Trophoblast cell (in vitro differentiated cells and primary cell): ENCODE measurements around the gene HAL.

Experiments
- DNase-seq, 2 donors: peaks; one replicate each; pipeline ENCODE4 v3.0.0-alpha.2; 2016
- H2AFZ ChIP-seq: 2 replicates; pipeline ENCODE4 v1.6.1; 2013; ENCODE audit warnings: low read length, moderate library complexity, mild to moderate bottlenecking; ENCODE audit not compliant: insufficient read depth, poor library complexity
- H2AK5ac ChIP-seq: 2 replicates; pipeline ENCODE4 v1.6.1; 2013; ENCODE audit warnings: mild to moderate bottlenecking, low read length
- H2BK120ac ChIP-seq: 2 replicates; pipeline ENCODE4 v1.6.1; 2013; ENCODE audit warnings: low read length, mild to moderate bottlenecking, moderate library complexity; ENCODE audit not compliant: insufficient read depth, poor library complexity
- H2BK12ac ChIP-seq: 2 replicates; pipeline ENCODE4 v1.6.1; 2013; ENCODE audit warnings: mild to moderate bottlenecking, low read length, moderate library complexity
- H2BK5ac ChIP-seq: 2 replicates; pipeline ENCODE4 v1.6.1; 2013; ENCODE audit warnings: low read length, low read depth, moderate library complexity, mild to moderate bottlenecking; ENCODE audit not compliant: poor library complexity
- H3K14ac ChIP-seq: 2 replicates; pipeline ENCODE4 v1.6.1; 2013; ENCODE audit warnings: mild to moderate bottlenecking, low read length
- H3K18ac ChIP-seq: 2 replicates; pipeline ENCODE4 v1.6.1; 2013; ENCODE audit warnings: mild to moderate bottlenecking, low read length
- H3K23ac ChIP-seq: 2 replicates; pipeline ENCODE4 v1.6.1; 2013; ENCODE audit warnings: low read length
- H3K27ac ChIP-seq: 2 replicates; pipeline ENCODE4 v1.5.1; 2013; ENCODE audit warnings: low read depth, mild to moderate bottlenecking, inconsistent platforms, low read length, moderate library complexity
- H3K27me3 ChIP-seq: 2 replicates; pipeline ENCODE4 v1.6.1; 2013; ENCODE audit warnings: inconsistent platforms, mild to moderate bottlenecking, low read length, moderate library complexity; ENCODE audit not compliant: insufficient read depth
- H3K36me3 ChIP-seq, 2 experiments: 1 replicate in 1 of 2; 2 replicates in 1 of 2; pipeline ENCODE4 v1.6.1; 2013; ENCODE audit warnings: low read length in 2 of 2, mild to moderate bottlenecking in 2 of 2, moderate library complexity in 1 of 2; ENCODE audit not compliant: insufficient read depth in 2 of 2, control insufficient read depth in 1 of 2
- H3K4ac ChIP-seq: 2 replicates; pipeline ENCODE4 v1.6.1; 2013; ENCODE audit warnings: low read depth, mild to moderate bottlenecking, low read length, moderate library complexity
- H3K4me1 ChIP-seq, 2 experiments: 1 replicate in 1 of 2; 2 replicates in 1 of 2; pipeline ENCODE4 v1.6.1; 2013; ENCODE audit warnings: low read length in 2 of 2, mild to moderate bottlenecking in 2 of 2, moderate library complexity in 1 of 2; ENCODE audit not compliant: insufficient read depth in 2 of 2, control insufficient read depth in 1 of 2
- H3K4me2 ChIP-seq: 2 replicates; pipeline ENCODE4 v1.6.1; 2013; ENCODE audit warnings: inconsistent platforms, mild to moderate bottlenecking, low read length, moderate library complexity
- H3K4me3 ChIP-seq: 2 replicates; pipeline ENCODE4 v1.5.1; 2013; ENCODE audit warnings: mild to moderate bottlenecking, low read depth, low read length, inconsistent platforms
- H3K79me1 ChIP-seq: one replicate; pipeline ENCODE4 v1.6.1; 2013; ENCODE audit warnings: low read length
- H3K79me2 ChIP-seq: 2 replicates; pipeline ENCODE4 v1.6.1; 2013; ENCODE audit warnings: low read length, mild to moderate bottlenecking; ENCODE audit not compliant: control insufficient read depth, insufficient read depth, poor library complexity
- H3K9ac ChIP-seq: 2 replicates; pipeline ENCODE4 v1.6.1; 2013; ENCODE audit warnings: mild to moderate bottlenecking, low read length
- H3K9me3 ChIP-seq: 2 replicates; pipeline ENCODE4 v1.6.1; 2013; ENCODE audit warnings: low read depth, mild to moderate bottlenecking, control low read depth, inconsistent platforms, low read length; ENCODE audit not compliant: insufficient read depth
- H4K12ac ChIP-seq: 2 replicates; pipeline ENCODE4 v1.6.1; 2013; ENCODE audit warnings: low read depth, mild to moderate bottlenecking, low read length, moderate library complexity
- H4K8ac ChIP-seq: 2 replicates; pipeline ENCODE4 v1.6.1; 2013; ENCODE audit warnings: low read depth, mild to moderate bottlenecking, low read length, moderate library complexity
- H4K91ac ChIP-seq: one replicate; pipeline ENCODE4 v1.6.1; 2013; ENCODE audit warnings: low read depth, mild to moderate bottlenecking, low read length, moderate library complexity
- whole genome bisulfite sequencing: extraction: QIAGEN DNeasy Blood & Tissue Kit; methylation state at CpG from one replicate; pipeline ENCODE4 v1.1.7; 2013; ENCODE audit warnings: missing lambda C conversion rate; ENCODE audit not compliant: insufficient read length, insufficient coverage; ENCODE audit errors: extremely low coverage; 5-methylcytosine and 5-hydroxymethylcytosine counted together

Gene HAL

DNA sequence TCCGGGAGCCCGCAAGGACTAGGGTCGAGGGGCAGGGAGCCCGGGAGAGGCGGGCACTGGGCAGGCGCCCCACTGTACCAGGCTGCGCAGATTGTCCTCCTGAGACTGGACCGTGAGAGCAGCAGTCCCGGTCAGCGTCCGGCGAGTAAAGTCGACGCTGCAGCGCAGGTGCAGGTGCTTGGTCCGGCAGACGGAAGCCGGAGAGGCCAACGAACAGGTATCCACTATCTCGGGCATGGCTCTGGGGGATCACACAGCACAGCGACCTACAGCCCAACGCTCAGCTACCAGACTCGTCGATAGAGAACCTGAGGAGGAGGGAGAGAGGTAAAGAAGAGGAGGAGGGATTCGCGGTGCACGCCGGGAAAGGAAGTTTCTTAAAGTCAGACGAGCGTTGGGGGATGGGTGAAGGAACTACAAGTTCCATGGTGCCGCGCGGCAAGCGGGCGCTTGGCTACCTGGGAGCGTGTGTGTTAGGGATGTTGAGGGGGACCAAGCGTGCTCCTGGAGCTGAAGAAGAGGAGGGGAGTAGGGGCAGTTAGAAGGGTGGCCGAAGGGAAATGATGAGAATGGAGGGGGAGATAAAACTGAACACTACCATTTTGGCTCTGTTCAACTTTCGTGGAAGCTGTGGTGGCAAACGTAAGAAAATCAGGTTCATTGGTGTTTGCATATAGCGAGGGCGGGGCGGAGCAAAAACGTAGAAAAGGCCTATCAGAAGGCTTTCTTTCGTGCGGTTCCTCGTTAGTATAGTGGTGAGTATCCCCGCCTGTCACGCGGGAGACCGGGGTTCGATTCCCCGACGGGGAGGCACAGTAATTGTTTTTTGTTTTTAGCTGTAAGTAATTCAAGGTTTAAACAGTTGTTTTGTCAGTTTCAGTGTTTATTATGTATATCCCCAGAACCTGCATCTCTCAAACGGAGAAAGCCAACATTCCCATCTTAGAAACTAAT is 39.4 kb upstream of the HAL start, which contains the start of gene LTA4H:
Gene LTA4H, minus strand, starts transcription at position 305 of the 954 bp plus-strand sequence. Its CDS starts 68 bp downstream, at position 237.
- Histone ChIP-seq H3K27me3 (no peaks in the 10 kb centered on the region), H4K12ac (peak within 1 kb of the TSS; percentile 1), H3K27ac (no peak within 1 kb of the TSS), H2BK120ac (no peak within 1 kb of the TSS), H3K14ac (peak within 1 kb of the TSS; percentile 20), H3K4me2 (peak within 1 kb of the TSS; percentile 94), H3K79me2 (no peaks in the 10 kb centered on the region), H2BK12ac (peak within 1 kb of the TSS; percentile 55), H3K23ac (no peak within 1 kb of the TSS), H2AK5ac (no peak within 1 kb of the TSS), H3K4ac (no peak within 1 kb of the TSS), H2BK5ac (no peak within 1 kb of the TSS), H3K36me3 (no peaks in the 10 kb centered on the region), H3K4me3 (peak within 1 kb of the TSS; percentile 99), H3K18ac (no peak within 1 kb of the TSS), H3K9me3 (no peaks in the 10 kb centered on the region), H3K79me1 (peaks cover 5% of the 10 kb centered on the region), H3K9ac (peak within 1 kb of the TSS; percentile 83), H3K4me1 (no peaks in the 10 kb centered on the region), H4K8ac (peak within 1 kb of the TSS; percentile 64), H4K91ac (no peak within 1 kb of the TSS), H2AFZ (peak within 1 kb of the TSS; percentile 57)
- no CpG with 5 or more reads among the region's 55 CpGs for WGBS
- peak; percentile 97 to 98 for DNase-seq

DNA sequence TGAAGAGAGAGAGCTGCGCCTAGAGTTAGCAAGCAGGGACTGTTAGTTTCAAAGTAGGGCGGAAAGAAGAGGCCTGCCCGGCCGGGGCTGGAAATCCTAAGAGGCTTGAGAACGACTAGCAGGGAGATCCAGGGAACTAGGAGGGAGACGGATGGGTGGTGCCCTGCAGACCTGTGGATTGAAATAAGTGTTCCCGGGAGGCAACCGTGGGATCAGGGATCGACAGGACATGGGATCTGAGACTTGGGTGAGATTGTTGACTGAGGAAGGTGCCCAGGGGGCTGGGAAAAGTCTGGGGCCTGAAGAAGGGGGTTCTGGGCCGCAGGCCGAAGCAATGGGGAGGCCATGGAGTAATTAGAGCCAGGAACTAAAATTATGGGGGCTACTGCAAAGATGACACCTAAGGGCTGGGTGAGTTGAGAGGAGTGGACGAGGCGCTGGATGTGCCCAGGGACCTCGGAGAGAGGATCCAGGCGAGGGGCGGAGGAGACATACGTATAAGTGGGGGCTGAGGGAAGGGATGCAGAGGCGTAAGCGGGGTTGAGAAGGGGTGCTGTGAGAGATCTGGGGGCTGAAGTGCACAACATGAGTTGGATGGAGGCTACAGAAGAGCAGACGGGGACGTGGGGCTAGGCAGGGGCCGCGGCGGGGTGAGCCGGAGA is 38.6 kb upstream of the HAL start:
- peak in 1 of 2 donors; percentile 18 for DNase-seq
- no peak overlapping the region for H2BK12ac ChIP-seq
- H3K23ac ChIP-seq: no peak overlapping the region
- H4K12ac ChIP-seq: peak overlapping the region; percentile 1
- no peak overlapping the region for H2BK5ac ChIP-seq
- no peak overlapping the region for H3K4ac ChIP-seq
- H2AK5ac ChIP-seq: no peak overlapping the region
- H3K27ac ChIP-seq: no peak overlapping the region
- H4K91ac ChIP-seq: no peak overlapping the region
- no peaks in the 10 kb centered on the region for H3K36me3 ChIP-seq
- peak overlapping the region; percentile 94 for H3K4me2 ChIP-seq
- peak overlapping the region; percentile 44 for H4K8ac ChIP-seq
- H2BK120ac ChIP-seq: no peak overlapping the region
- no peaks in the 10 kb centered on the region for H3K27me3 ChIP-seq
- no peaks in the 10 kb centered on the region for H3K9me3 ChIP-seq
- no peak overlapping the region for H3K18ac ChIP-seq
- H3K9ac ChIP-seq: peak overlapping the region; percentile 83
- no peaks in the 10 kb centered on the region for H3K79me2 ChIP-seq
- H3K79me1 ChIP-seq: peaks cover 5% of the 10 kb centered on the region
- H3K4me3 ChIP-seq: peak overlapping the region; percentile 99
- no peaks in the 10 kb centered on the region for H3K4me1 ChIP-seq
- H2AFZ ChIP-seq: peak overlapping the region; percentile 57
- no CpG with 5 or more reads among the region's 25 CpGs for WGBS
- H3K14ac ChIP-seq: peak overlapping the region; percentile 20

DNA sequence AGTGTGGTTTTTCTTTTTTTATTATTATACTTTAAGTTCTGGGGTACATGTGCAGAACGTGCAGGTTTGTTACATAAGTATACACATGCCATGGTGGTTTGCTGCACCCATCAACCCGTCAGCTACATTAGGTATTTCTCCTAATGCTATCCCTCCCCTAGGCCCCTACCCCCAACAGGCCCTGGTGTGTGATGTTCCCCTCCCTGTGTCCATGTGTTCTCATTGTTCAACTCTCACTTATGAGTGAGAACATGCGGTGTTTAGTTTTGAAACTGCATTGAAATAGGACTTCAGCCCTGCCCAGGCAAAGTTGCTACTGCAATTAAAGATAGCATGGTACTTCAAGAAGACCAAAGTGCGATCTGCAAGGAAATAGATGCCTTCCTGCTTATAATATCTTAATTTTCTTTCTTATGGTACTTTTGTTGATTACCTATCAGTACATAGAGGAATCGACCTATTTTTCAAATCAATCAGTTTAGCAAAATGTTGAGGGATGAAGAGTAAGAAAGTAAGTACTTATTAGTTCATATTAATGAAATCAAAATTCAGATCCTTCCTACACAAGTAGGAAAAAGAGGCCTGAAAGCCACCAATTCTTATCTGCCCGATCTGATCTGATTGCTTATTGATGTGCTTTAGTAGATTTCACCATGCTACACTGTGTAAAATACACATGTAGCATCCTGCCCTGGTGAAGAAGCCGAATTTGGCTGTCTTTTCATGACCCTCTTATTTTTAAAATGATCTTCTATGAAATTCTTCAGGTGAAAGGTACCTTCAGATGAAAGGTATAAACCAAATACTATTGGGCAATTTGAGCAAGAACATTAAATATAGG is 37.6 kb upstream of the HAL start:
- no peak for DNase-seq
- no peak overlapping the region for H3K4ac ChIP-seq
- H3K9me3 ChIP-seq: no peaks in the 10 kb centered on the region
- H3K18ac ChIP-seq: no peak overlapping the region
- H2BK12ac ChIP-seq: no peak overlapping the region
- H3K36me3 ChIP-seq: no peaks in the 10 kb centered on the region
- H2AFZ ChIP-seq: no peak overlapping the region
- no peak overlapping the region for H4K8ac ChIP-seq
- no peak overlapping the region for H2BK5ac ChIP-seq
- no peak overlapping the region for H3K4me2 ChIP-seq
- no peak overlapping the region for H3K9ac ChIP-seq
- no CpG with 5 or more reads among the region's 7 CpGs for WGBS
- H4K12ac ChIP-seq: no peak overlapping the region
- no peaks in the 10 kb centered on the region for H3K27me3 ChIP-seq
- H3K79me2 ChIP-seq: no peaks in the 10 kb centered on the region
- no peak overlapping the region for H2BK120ac ChIP-seq
- no peak overlapping the region for H4K91ac ChIP-seq
- H3K27ac ChIP-seq: no peak overlapping the region
- peaks cover 5% of the 10 kb centered on the region for H3K79me1 ChIP-seq
- H3K23ac ChIP-seq: no peak overlapping the region
- no peak overlapping the region for H3K14ac ChIP-seq
- no peak overlapping the region for H3K4me3 ChIP-seq
- no peak overlapping the region for H2AK5ac ChIP-seq
- H3K4me1 ChIP-seq: no peaks in the 10 kb centered on the region

DNA sequence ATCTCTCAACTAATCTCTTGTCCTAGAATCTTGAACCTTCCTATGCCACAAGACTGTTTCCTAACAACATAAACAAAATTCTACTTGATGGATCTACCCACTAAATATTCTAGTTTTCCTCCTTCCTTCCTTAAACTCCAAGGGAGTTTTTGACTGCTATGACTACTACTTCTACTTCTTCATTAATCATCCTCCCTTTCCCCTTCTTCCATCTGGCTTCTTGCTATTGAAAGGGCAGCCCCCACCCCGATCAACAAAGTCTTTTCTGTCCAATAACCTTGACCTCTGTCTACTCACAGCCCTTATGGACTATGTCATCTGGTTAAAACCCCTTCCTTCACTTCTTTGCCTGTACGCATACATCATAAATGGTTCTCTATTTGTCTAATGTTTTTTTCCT is 33.7 kb upstream of the HAL start:
- WGBS: no CpG with 5 or more reads among the region's 2 CpGs
- no peak for DNase-seq
- H3K4me1 ChIP-seq: no peaks in the 10 kb centered on the region

More for the DNA sequence above, 33.7 kb upstream of the HAL start:
- no peak overlapping the region for H3K14ac ChIP-seq
- no peak overlapping the region for H3K4ac ChIP-seq
- H3K36me3 ChIP-seq: peaks cover 0 to 2% of the 10 kb centered on the region in 2 experiments
- H3K18ac ChIP-seq: no peak overlapping the region
- no peak overlapping the region for H2AFZ ChIP-seq
- no peak overlapping the region for H3K4me3 ChIP-seq
- H3K79me1 ChIP-seq: peaks cover under 1% of the 10 kb centered on the region
- no peak overlapping the region for H2BK12ac ChIP-seq
- no peak overlapping the region for H4K8ac ChIP-seq
- H4K12ac ChIP-seq: no peak overlapping the region
- H3K4me2 ChIP-seq: no peak overlapping the region
- H3K79me2 ChIP-seq: no peaks in the 10 kb centered on the region
- H2BK5ac ChIP-seq: no peak overlapping the region
- H3K9ac ChIP-seq: no peak overlapping the region
- H3K27ac ChIP-seq: no peak overlapping the region
- no peak overlapping the region for H2AK5ac ChIP-seq
- no peak overlapping the region for H4K91ac ChIP-seq
- H3K23ac ChIP-seq: no peak overlapping the region
- H3K9me3 ChIP-seq: no peaks in the 10 kb centered on the region
- no peak overlapping the region for H2BK120ac ChIP-seq
- H3K27me3 ChIP-seq: no peaks in the 10 kb centered on the region
